Upper lobe of left lung (tissue), 6 donors: ENCODE measurements around the gene TMEM267. TPM values are rescaled to one million over a fixed set of nuclear protein-coding genes. Genes with fewer than 3 reads are reported as not detected.
"Not testable (repeated sequence)": the region's sequence is repeated elsewhere in the genome, so short reads cannot be mapped to it uniquely, and the experiment has no call there.

ENCODE experiments used
- ATAC-seq, 2 donors: fragments of 200-7000 bp; cut with Tn5 transposase; one replicate each; pipeline ENCODE4 v1.9.1; 2022; ENCODE audit warnings: mild to moderate bottlenecking in 2 of 2, moderate library complexity in 2 of 2; ENCODE audit not compliant: low FRiP score in 2 of 2
- DNase-seq, 2 donors: peaks; one replicate each; pipeline ENCODE4 v3.0.0-alpha.2; 2019 to 2020
- H3K27ac ChIP-seq, 4 donors: fragments of 200-600 bp; sonication (generic); one replicate each; pipeline ENCODE4 v1.5.1; 2016 to 2019
- H3K27me3 ChIP-seq, 4 donors: fragments of 200-600 bp; sonication (generic); one replicate each; pipeline ENCODE4 v1.5.1; 2017 to 2019
- H3K36me3 ChIP-seq, 4 donors: fragments of 200-600 bp; sonication (generic); one replicate each; pipeline ENCODE4 v1.5.1; 2016 to 2019
- H3K4me1 ChIP-seq, 4 donors: fragments of 200-600 bp; sonication (generic); one replicate each; pipeline ENCODE4 v1.5.1; 2018 to 2019
- H3K4me3 ChIP-seq, 4 donors: fragments of 200-600 bp; sonication (generic); one replicate each; pipeline ENCODE4 v1.5.1; 2017 to 2019; ENCODE audit warnings: mild to moderate bottlenecking in 2 of 4, moderate library complexity in 1 of 4
- H3K9me3 ChIP-seq, 4 donors: fragments of 200-600 bp; sonication (generic); one replicate each; pipeline ENCODE4 v1.5.1; 2018 to 2019
- CTCF ChIP-seq, 6 experiments: fragments of 450-650 bp in 4 of 6; fragments of 200-600 bp in 2 of 6; sonication (generic) in 2 of 6; IDR thresholded peaks; one replicate each; pipeline ENCODE4 v1.5.1; 2016 to 2019; ENCODE audit warnings: antibody characterized with exemption in 6 of 6
- EP300 ChIP-seq, 4 donors: sonication (generic); formaldehyde crosslinking; IDR thresholded peaks; one replicate each; pipeline ENCODE4 v1.5.1; 2017; ENCODE audit warnings: antibody characterized with exemption in 4 of 4, control low read depth in 2 of 4
- POLR2A ChIP-seq, 4 donors: fragments of 450-650 bp; IDR thresholded peaks; one replicate each; pipeline ENCODE4 v1.5.1; 2016 to 2017; ENCODE audit warnings: antibody characterized with exemption in 4 of 4, mild to moderate bottlenecking in 2 of 4
- POLR2AphosphoS5 ChIP-seq, 2 donors: sonication (generic); formaldehyde crosslinking; IDR thresholded peaks; one replicate each; pipeline ENCODE4 v1.5.1; 2017; ENCODE audit warnings: antibody characterized with exemption in 2 of 2
- WGBS, 2 donors: methylation state at CpG; one replicate each; pipeline ENCODE4 v1.1.5; 2017 to 2018; 5-methylcytosine and 5-hydroxymethylcytosine counted together
- total RNA-seq, 6 donors: library from RNA; depleted of rRNA in 4 of 6; stranded (reverse); fragments of >200 nt in 4 of 6; gene quantifications; one replicate each; pipeline versions ENCODE4 v1.1.0 to v1.2.1, GENCODE V29; 2016 to 2021
- donor health status: DM: no; HTN: no; CAD: no; lungs with moderate emphysema.
- donor health status: DM: no; HTN: yes; CAD: no; lungs with severe emphysema.

The TMEM267 gene
- total RNA-seq, 6 donors from 2014 or later = 3.6 to 27.2 (median 12.3) TPM

GRCh38 chr5:43425983-43426382, 57.7 kb downstream of the TMEM267 start:
- no peaks in the 10 kb centered on the region for H3K9me3 ChIP-seq
- 60 to 81% methylated on average over 1 to 2 of the region's 2 CpGs for WGBS, 2 donors
- TF ChIP-seq EP300 (IDR thresholded peaks at IDR 0.05) = no peak
- H3K4me1 ChIP-seq = peaks cover 0 to 13% (median 7%) of the 10 kb centered on the region in 4 donors
- no peak for DNase-seq
- no peaks in the 10 kb centered on the region for H3K27me3 ChIP-seq
- no peak overlapping the region for H3K27ac ChIP-seq
- H3K36me3 ChIP-seq = no peaks in the 10 kb centered on the region
- no peak overlapping the region for H3K4me3 ChIP-seq
- no peak for ATAC-seq

- H3K4me3 ChIP-seq, H3K9me3 ChIP-seq, DNase-seq, H3K36me3 ChIP-seq, H3K27me3 ChIP-seq, H3K27ac ChIP-seq, ATAC-seq: not testable (repeated sequence)
- WGBS, 2 donors = 80 to 81% methylated on average over 6 of the region's 6 CpGs
- peaks cover 0 to 13% (median 7%) of the 10 kb centered on the region in 4 donors for H3K4me1 ChIP-seq
Measured at GRCh38 chr5:43423086-43423485, 60.6 kb downstream of the TMEM267 start.

GRCh38 chr5:43422143-43422542, 61.5 kb downstream of the TMEM267 start:
- Histone ChIP-seq H3K27me3 (no peaks in the 10 kb centered on the region), H3K4me1 (peaks cover 0 to 13% (median 7%) of the 10 kb centered on the region in 4 donors), H3K4me3 (no peak overlapping the region), H3K9me3 (no peaks in the 10 kb centered on the region), H3K27ac (peak overlapping the region in 1 of 4 donors; percentile 36), H3K36me3 (no peaks in the 10 kb centered on the region)
- 40 to 43% methylated on average over 2 of the region's 2 CpGs for WGBS, 2 donors
- ATAC-seq (no peak), DNase-seq (peak in 1 of 2 donors; percentile 32)
- TF ChIP-seq EP300 (IDR thresholded peaks at IDR 0.05) (no peak), CTCF (IDR thresholded peaks at IDR 0.05) (no peak), POLR2AphosphoS5 (IDR thresholded peaks at IDR 0.05) (no peak), POLR2A (IDR thresholded peaks at IDR 0.05) (no peak)

- Histone ChIP-seq H3K4me1 (peaks cover 0 to 13% (median 7%) of the 10 kb centered on the region in 4 donors), H3K36me3 (no peaks in the 10 kb centered on the region), H3K4me3 (no peak overlapping the region), H3K27ac (peak overlapping the region in 1 of 4 donors; percentile 36), H3K27me3 (no peaks in the 10 kb centered on the region), H3K9me3 (no peaks in the 10 kb centered on the region)
- no peak for DNase-seq
- TF ChIP-seq EP300 (IDR thresholded peaks at IDR 0.05) = no peak
- TF ChIP-seq CTCF (IDR thresholded peaks at IDR 0.05) = no peak
- no peak for TF ChIP-seq POLR2AphosphoS5 (IDR thresholded peaks at IDR 0.05)
- TF ChIP-seq POLR2A (IDR thresholded peaks at IDR 0.05) = no peak
- no peak for ATAC-seq
- 85 to 93% methylated on average over 7 of the region's 7 CpGs for WGBS, 2 donors
Measured at GRCh38 chr5:43421450-43422133, 62.1 kb downstream of the TMEM267 start.

GRCh38 chr5:43420241-43420640, 63.4 kb downstream of the TMEM267 start:
- TF ChIP-seq CTCF (IDR thresholded peaks at IDR 0.05) = no peak
- no peak for TF ChIP-seq EP300 (IDR thresholded peaks at IDR 0.05)
- TF ChIP-seq POLR2AphosphoS5 (IDR thresholded peaks at IDR 0.05) = no peak
- no peak for TF ChIP-seq POLR2A (IDR thresholded peaks at IDR 0.05)
- Histone ChIP-seq H3K27ac (no peak overlapping the region), H3K4me1 (peaks cover 0 to 13% (median 7%) of the 10 kb centered on the region in 4 donors), H3K9me3 (no peaks in the 10 kb centered on the region), H3K4me3 (no peak overlapping the region), H3K36me3 (no peaks in the 10 kb centered on the region), H3K27me3 (no peaks in the 10 kb centered on the region)
- ATAC-seq = no peak
- WGBS, 2 donors = 65 to 79% methylated on average over 4 of the region's 4 CpGs
- DNase-seq = no peak

GRCh38 chr5:43418561-43418960, 65.1 kb downstream of the TMEM267 start:
- DNase-seq (no peak), ATAC-seq (no peak)
- Histone ChIP-seq H3K36me3 (no peaks in the 10 kb centered on the region), H3K27ac (no peak overlapping the region), H3K9me3 (no peaks in the 10 kb centered on the region), H3K4me1 (peaks cover 0 to 13% (median 7%) of the 10 kb centered on the region in 4 donors), H3K27me3 (no peaks in the 10 kb centered on the region), H3K4me3 (no peak overlapping the region)
- TF ChIP-seq CTCF (IDR thresholded peaks at IDR 0.05) (no peak), EP300 (IDR thresholded peaks at IDR 0.05) (no peak), POLR2A (IDR thresholded peaks at IDR 0.05) (no peak), POLR2AphosphoS5 (IDR thresholded peaks at IDR 0.05) (no peak)
- WGBS, 2 donors = 81 to 92% methylated on average over 2 of the region's 2 CpGs
